H1 (cell line): ENCODE measurements around the gene FBXO17. TPM values are rescaled to one million over a fixed set of nuclear protein-coding genes. Genes with fewer than 3 reads are reported as not detected.

ENCODE experiments used
- SRF ChIP-seq: IDR thresholded peaks from 2 replicates; pipeline ENCODE4 v1.6.1; 2011; ENCODE audit warnings: mild to moderate bottlenecking, low read depth, low read length, moderate library complexity
- polyA plus RNA-seq, 7 experiments: library from polyadenylated mRNA; depleted of rRNA in 3 of 7; stranded (reverse) in 5 of 7; unstranded in 2 of 7; fragments of >200 nt in 5 of 7; fragments of 200-250 nt in 2 of 7; gene quantifications; 1 replicate in 5 of 7; 2 replicates in 1 of 7; 4 replicates in 1 of 7; pipeline versions ENCODE4 v1.2.1 to v1.2.3, GENCODE V29; 2011 to 2013; ENCODE audit warnings: missing spikeins in 2 of 7, mixed read lengths in 2 of 7
- total RNA-seq: library from RNA; stranded (reverse); fragmentation: NEBNext Ultra II Directional; extraction: Animal tissue kit (Norgen Biotek cat#: 25700); gene quantifications from 2 replicates; pipeline ENCODE4 v1.2.1, GENCODE V29; 2021

FBXO17 gene
- total and polyA plus RNA-seq, 2 of the 8 experiments (the other 6 are each of a cell fraction or from before 2014, with no cell fraction given) = 11.7 to 15.3 TPM

GRCh38 chr19:38929929-38930775, 45.4 kb downstream of the FBXO17 start, which contains the start of gene SARS2 (continued):
- no peak for TF ChIP-seq SRF
